ENCODE measurements around the gene SEMA3D.

SEMA3D gene

DNA sequence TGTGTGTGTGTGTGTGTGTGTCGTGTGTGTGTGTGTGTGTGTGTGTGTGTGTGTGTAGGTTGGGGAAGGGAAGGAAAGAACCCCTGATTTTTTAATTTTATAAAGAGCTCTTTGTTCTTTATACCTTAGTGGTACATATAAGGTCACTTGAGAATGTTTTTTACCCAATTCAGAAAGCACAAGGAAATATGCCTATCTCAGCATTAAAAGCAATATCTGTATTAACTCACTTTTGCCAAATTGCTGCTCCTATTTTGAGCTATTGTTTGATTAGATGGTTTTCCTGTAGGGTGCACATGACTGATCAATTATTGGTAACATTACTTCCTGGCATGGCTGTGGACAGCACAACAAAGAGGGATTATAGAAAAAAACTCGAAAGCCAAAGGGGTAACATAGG lies 60.5 kb downstream of the SEMA3D start:
- DNase-seq (ENCODE audit: low spot score) = no peak

DNA sequence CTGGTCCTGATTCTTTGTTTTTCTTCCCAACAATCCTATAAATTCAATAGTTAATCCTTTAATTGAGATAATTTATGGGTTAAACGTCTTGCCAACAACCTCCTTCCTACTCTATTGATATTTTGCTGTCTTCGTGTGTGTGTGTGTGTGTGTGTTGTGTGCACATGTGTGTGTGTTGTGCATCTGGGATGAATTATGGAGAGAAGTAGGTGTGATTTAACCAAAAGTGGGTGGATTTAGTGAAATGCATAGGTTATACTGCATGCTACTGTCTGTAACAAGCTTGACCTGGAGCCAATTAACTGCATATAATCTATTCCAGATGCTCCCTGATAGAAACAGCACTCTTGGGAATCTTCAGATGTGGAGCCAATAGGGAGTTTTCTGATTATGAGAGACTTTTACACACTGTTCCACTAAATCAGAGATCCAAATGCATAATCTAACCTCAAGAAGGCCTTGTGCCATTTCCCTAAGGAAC lies 61.2 kb downstream of the SEMA3D start:
- DNase-seq (ENCODE audit: low spot score) = no peak

DNA sequence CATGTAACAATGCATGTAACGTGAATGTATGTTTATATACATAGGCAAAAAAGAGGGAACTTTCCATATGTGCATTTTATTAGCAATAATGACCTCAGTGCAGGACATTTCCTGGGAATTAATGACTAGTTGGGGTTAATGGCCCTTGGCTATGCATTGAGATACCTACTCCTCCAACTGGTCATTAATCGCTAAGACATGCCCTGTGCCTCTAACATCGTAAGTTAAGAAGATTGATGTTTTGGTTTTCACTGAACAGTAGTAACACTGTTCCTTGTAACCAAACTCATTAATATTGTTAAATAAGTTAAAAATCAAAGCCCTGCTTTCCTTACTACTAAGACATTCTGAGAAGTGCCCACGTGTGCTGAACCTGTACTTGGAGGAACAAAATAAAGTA lies 61.7 kb downstream of the SEMA3D start:
- DNase-seq (ENCODE audit: low spot score) = no peak

DNA sequence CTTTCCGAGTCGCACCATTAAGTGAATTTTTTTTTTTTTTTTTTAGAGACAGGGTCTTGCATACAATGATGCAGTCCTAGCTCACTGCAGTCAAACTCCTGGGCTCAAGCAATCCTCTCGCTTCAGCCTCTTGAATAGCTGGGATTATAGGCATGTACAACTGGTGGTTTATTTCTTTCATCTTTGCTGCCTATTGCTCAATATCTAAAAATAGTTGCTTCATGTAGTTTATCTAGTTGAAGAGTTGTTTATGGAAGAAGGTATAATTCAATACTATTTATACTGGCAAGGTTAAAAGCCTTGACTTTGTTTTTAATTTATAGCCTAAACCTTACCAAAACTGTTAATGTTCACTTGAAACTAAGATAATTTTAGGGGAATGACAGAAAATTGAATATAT lies 66.9 kb downstream of the SEMA3D start:
- no peak for DNase-seq (ENCODE audit: low spot score)

DNA sequence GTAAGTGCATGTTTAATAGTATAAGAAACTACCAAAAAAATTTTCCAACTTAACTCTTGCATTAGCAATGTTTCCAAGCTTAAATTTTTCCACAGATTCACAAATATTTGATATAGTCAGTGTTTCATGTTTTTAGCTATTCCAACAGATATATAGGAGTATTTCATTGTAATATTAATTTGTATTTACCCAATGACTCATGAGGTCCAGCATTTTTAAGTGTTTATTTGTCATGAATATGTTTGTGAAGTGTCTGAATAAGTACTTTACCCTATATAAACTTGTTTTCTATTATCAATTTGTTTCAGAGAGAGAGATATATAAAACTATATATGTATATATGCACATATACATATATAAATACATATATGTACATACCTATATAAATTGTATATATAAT lies 71.0 kb downstream of the SEMA3D start:
- DNase-seq (ENCODE audit: low spot score) = no peak

DNA sequence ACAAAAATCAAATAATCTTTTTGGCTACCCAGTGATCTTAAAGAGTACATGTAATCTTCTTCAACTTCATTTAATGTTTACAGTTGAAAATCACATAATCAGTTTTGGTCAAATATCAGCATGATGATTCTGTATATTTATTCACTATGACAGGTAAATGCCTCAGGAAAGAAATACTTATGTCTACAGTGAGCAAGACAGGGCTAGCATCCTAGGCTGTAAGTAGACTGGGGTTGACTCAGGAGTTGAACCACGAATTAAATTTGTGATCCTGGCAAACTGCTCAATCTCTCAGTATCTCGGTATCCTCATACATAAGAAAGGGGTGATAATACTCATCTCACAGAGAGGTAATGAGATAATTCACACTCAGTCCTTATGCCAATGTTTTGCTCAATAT lies 71.8 kb downstream of the SEMA3D start:
- no peak for DNase-seq (ENCODE audit: low spot score)

DNA sequence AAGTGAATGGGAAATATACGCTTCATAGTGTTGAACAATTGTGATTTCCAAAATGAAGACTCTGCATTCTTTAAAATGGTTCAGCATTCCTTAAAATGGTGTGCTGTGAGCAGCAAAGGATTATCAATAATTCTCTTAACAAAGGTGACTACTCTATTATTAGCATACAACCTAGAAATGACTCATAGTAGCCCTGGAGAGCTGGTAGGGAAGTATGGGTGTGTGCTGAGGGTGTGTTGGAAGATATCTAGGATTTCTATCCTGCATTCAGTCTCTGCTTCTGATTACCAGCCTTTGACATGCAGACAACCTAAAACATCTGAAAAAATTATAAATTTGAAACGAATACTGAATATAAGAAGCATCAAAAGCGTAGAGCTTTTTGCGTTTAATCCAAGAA lies 72.5 kb downstream of the SEMA3D start:
- DNase-seq (ENCODE audit: low spot score) = no peak

DNA sequence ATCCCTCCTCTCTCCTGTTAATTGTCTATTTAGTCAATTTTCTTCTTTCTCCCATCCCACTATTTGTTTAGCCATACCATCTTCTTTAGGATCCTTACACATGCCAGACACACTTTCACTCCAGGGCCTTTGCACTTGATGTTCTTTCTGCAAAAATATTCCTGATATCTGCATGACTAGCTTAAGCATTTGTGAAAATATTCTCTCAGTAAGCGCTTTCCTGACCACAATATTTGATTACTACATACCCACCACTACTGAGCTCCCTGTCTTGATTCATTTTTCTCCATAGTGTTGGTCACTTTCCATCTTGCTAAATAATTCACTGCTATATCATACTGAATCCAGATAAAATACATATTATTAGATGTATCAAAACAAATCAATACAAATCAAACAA lies 75.1 kb downstream of the SEMA3D start:
- DNase-seq (ENCODE audit: low spot score) = no peak

DNA sequence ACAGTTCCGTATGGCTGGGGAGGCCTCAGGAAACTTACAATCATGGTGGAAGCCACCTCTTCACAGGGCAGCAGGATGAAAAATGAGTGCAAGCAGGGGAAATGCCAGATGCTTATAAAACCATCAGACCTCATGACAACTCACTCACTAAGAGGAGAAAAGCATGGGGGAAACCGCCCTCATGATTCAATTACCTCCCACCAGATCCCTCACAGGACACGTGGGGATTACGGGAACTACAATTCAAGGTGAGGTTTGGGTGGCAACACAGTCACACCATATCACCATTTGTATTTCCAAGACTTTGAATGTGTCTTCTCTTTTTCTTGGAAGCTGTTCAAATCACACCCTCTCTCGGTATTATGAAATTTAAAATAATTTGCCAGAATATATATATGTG lies 80.1 kb downstream of the SEMA3D start:
- no peak for DNase-seq (ENCODE audit: low spot score)

DNA sequence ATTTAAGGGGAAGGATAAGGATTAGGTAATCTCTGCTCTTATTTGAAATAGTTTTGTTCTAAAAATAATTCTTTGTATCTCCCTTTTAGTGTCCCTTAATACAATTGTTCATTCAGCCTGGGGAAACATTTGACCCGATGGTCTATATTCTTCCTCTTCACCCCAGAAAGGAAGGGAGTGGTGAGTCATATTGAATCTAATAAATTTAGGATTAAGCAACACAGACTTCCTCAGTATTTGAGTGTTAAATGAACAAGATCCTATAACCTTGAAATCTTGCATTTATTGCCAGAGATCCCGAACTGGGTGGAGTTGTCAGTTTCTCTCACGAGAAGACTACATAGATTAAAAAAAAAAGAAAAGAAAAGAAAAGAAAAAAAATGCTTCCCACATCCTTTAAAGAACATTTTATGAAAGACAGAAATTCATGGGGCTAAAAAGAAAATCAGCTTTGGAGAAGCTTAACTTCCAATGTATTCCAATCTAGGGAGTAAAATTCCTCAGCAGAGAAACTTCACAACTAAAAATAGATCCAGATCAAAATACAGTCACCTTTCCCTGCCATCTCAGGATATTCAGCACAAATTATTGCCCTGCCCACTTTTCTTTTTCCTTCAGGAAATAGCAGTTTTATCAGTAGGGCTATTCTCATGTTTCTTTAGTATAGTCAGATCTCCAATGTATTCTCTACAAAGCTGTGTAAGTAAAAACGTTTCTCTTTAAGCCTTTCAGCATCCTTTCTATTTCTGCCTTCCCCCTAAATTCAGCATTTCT lies 82.2 kb downstream of the SEMA3D start:
- DNase-seq (ENCODE audit: low spot score) = peak; percentile 8

DNA sequence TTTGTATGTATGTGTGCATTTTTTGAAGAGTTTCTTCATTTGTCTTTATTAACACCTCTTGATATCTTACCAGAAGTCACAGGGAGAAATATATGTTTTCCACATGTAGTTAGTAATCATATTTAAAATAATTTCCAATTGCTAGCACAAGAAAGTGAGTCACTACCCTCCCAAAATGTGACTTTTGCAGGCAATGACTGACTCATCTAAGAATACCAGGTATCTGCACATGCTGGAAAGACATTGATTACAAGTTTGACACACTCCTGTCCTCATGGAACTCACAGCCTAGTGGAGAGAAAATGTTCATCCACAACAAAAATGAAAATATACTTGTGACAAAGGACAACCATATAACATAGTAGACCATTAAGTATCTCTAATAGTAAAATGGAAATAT lies 82.9 kb downstream of the SEMA3D start:
- no peak for DNase-seq (ENCODE audit: low spot score)

DNA sequence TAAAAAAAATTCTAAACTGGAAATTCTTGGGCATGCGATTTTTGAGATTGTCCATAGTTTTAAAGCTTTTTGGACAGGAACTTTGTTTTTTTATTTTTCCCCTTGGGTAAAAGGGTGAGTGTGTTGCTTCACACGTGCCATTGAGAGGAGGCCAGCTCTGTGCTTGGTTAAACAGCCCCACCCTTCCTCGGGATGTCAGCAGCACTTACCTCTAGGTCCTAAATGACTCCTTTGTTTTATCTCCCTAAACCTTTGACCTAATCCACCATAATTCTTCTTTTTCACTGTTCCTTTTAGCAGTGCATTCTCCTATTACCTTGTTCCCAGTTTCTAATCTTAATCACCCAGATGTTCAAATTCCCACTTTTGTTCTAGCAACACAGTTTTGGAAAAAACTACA lies 83.5 kb downstream of the SEMA3D start:
- peak; percentile 20 for DNase-seq (ENCODE audit: low spot score)

DNA sequence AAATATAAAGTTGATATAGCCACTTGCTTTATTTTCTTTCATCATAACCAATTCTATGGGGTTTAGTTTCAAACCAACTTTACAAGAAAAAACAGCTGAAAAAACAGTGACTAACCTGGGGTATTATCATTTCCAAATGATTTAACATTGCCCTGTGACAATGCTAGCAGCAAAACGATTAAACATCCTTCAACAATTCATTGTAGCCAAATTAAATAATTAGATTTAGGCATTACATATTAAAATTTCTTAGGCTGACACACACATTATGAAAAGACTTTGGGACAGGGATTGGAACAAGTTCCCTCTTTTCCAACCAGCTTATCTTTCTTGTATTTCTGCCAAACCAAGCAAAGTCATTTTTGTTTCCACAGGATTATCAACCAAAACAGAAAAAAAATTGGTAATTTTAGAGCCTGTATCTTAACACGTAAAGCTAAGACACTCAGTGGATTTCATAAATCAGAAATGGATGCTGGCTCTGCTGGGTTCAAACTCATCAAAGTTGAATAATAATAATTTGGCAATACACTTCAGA lies 84.0 kb downstream of the SEMA3D start:
- DNase-seq (ENCODE audit: low spot score) = peak; percentile 13

DNA sequence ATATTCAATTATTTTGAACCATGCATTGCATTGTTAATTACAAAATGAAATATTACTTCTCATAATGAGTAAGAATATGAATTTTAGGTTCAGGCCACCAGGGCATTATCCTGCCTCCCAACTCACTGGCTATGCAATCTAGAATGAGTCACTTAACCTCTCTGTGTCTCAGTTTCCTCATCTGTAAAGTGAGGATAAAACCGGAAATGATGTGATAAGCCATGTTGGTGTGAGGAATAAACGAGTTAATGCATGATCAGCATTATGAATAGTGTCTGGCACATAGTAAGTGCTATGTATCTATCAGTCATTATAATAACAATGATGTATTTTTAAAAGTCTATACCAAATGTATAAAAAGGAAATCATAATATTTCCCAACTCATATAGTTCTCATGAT lies 85.5 kb downstream of the SEMA3D start:
- no peak for DNase-seq (ENCODE audit: low spot score)

DNA sequence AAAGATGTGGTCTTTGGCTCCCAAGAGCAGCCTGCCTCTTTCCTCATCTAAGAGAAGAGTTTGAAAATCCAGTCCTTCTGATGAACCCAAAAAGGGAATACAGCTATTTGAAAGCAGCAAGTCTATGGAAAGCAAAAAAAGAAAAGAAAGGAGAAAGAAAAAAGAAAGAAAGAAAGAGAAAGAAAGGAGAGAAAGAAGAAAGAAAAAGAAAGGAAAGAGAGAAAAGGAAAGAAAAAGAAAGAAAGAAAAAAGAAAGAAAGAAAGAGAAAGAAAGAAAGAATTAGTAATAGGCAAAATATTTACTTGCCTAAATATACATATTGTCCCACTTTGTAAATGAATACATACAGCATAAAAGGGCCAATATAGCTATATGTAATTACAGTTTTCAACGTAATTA lies 89.0 kb downstream of the SEMA3D start:
- DNase-seq (ENCODE audit: low spot score) = no peak

DNA sequence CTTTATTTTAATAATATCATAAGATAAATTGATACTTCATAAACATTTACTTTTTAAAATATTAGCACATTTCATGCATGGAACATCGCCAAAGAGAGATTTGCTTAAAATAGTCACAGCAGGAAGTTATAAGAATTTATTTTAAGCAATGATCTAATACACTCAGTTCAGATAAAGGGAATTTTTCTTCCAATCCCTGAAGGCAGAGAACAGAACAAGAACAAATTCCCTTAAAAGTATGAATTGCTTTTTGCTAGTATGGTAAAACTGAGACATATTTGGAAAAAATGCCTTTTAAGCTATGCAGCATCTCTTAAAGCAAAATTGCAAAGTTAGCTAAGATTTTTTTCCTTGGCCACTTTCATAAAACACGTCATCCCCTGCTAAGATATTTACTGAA lies 91.0 kb downstream of the SEMA3D start:
- DNase-seq (ENCODE audit: low spot score) = no peak

DNA sequence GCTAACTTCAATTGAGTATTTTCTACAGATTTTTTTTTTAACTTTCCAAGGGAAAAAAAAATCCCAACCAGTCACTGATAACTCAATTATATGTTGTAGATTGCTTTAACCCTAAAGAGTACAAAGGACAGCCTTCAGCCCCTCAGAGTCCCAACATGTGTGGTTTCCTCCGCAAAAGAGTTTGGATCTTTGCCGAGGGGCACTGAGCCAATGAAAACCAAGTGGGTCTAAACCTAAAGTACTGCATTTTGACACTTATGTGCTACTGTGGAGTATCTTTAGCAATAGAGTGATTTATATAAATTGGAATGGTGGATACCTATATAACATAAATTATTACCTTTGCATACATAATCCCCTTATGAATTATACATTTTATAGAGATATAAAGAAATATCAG lies 91.5 kb downstream of the SEMA3D start:
- no peak for DNase-seq (ENCODE audit: low spot score)

DNA sequence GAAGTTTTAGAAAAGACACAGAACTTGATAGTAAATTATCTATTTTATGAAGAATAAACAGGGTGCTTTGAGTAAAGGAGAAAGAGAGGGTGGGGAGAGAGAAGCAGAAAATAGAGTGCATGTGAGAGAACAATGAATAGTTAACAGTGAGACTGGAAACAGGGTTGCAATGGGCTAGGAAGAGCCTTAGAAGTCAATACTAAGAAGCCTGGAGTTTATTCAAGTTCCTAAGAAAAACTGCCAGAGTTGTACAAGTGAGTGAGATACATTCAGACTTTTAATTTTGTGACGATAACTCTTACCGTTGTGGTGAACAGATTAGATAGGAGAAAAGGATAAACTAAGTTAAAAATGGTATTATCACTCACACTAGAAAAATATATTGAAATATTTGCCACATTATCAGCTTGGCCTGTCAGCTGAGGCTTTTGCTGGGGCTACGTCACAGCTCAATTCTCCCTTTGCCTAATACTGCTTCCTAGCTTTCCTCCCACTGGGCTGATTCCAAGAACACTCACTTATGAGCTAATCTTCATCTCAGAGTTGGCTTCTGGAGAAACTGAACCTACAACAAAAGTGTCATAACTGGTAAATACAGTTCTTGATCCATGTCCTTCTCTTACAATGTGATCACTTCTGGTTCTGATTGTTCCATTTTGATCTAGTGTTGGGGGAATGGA lies 92.7 kb downstream of the SEMA3D start:
- no peak for DNase-seq (ENCODE audit: low spot score)

DNA sequence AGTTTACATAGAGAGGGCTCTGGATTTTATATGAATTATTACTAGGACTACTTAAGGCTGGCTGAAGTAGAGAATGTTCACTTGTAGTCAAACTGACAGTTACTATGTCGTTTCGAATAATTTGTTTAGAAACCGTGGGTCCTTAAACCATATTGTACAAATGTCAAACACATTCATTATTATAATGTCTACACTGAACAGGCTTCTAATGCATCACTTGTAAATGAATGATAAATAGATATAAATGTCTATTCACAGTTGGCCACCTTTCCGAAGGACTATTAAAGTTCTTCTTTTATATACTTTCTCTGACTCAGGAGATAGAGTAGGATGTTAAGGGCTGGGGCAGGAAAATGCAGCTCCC lies 95.3 kb downstream of the SEMA3D start:
- DNase-seq (ENCODE audit: low spot score) = no peak

DNA sequence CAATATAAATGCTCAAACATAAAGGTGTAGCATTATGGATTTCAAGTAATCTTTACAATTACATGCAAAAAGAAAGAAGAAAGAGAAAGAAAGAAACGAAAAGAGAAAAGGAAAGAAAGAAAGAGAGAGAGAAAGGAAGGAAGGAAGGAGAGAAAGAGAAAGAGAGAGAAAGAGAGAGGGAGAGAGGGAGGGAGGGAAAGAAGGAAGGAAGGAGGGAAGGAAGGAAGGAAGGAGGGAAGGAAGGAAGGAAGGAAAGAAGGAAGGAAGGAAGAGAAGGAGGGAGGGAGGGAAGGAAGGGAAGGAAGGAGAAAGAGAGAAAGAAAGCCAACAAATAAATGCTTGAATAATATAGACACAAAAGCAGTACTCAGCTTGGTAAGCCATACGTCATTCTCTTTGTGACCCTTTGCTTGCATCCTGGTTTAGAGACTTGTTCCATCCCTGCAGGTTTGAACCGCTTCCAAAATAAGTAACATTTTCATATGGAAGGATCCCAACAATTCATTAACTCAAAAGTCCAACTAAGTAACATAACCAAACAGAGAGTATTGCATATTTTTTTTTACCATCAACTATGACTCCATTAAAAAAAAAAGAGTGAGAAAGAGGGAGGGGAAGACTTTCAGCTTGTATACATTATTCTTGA lies 95.8 kb downstream of the SEMA3D start:
- no peak for DNase-seq (ENCODE audit: low spot score)

DNA sequence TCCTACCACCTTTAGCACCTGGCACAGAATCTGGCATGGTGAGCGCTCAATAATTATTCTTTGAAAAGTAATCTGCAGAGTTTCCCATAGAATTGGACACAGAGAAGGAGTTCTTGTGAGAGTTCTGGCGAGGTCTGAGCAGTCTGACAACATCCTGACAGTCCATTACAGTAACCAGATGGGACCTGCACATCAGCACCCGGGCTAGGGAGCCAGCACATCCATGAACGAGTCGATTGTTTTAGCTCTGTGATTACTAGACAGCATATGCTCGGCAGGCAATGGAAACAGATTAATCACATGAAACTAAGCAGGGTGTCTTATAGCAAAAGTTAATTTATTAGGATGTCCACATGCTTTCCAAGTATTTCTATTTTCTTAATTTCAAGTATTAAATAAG lies 96.7 kb downstream of the SEMA3D start:
- DNase-seq (ENCODE audit: low spot score) = no peak

DNA sequence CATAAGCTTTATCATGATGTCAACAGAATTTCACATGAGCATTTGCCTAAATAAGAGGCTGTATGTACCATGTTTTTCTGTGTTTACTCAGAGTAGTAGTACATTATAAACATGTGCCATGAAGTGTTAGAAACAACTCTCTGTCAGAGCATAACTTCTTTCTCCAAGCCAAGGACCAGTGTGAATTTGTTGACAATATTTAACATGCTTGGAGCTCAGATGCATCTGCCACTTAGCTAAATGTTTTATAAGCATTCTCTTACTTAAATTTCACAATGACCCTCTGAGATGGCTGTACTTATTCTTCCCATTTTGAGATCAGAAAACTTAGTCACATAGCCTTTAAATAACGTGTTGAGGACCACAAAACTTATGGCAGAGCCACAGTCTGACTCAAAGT lies 105.0 kb downstream of the SEMA3D start:
- DNase-seq (ENCODE audit: low spot score) = no peak

DNA sequence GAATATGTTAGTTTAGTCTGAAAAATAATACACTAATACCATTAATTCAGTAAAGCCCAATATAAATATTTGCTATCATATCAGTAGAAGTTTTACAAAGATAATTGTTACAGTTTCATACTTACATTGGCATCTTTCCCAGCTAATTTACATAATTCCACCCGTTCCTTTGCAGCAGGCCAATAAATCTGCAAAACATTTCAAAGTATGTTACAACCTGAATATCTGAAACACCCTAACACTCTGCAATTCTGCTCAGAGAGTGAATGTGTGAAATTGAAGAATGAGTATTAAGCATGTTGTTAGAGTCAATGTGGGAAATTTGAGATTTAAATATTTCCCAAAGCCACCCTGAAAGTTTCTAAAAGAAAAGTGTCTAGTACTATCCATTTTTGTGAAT lies 105.5 kb downstream of the SEMA3D start:
- no peak for DNase-seq (ENCODE audit: low spot score)
